Kidney (tissue), 14 donors: ENCODE data around the gene MYL4. TPM values are rescaled to one million over a fixed set of nuclear protein-coding genes. Genes with fewer than 3 reads are reported as not detected.

ENCODE experiments used
- DNase-seq, 5 donors: peaks; one replicate each; pipeline ENCODE4 v3.0.0-alpha.2; 2013 to 2020
- FAIRE-seq: peaks from 2 replicates; lab custom pipeline; 2012; peaks lifted over from hg19 to GRCh38; lab: Jason Lieb, UNC
- H3K27ac ChIP-seq, 2 donors: one replicate each; pipeline ENCODE4 v1.7.0; 2013; ENCODE audit warnings: low read depth in 2 of 2, low read length in 2 of 2, inconsistent platforms in 1 of 2
- H3K27me3 ChIP-seq: one replicate; pipeline ENCODE4 v1.7.1; 2013; ENCODE audit warnings: low read length, inconsistent platforms; ENCODE audit not compliant: control insufficient read depth, insufficient read depth
- H3K36me3 ChIP-seq, 3 donors: one replicate each; pipeline versions ENCODE4 v1.7.0 to v1.7.1; 2013; ENCODE audit warnings: low read length in 3 of 3, control low read depth in 1 of 3, inconsistent platforms in 1 of 3; ENCODE audit not compliant: insufficient read depth in 3 of 3, control insufficient read depth in 2 of 3
- H3K4me1 ChIP-seq, 3 donors: one replicate each; pipeline versions ENCODE4 v1.7.0 to v1.7.1; 2013; ENCODE audit warnings: low read length in 3 of 3, inconsistent platforms in 1 of 3, low read depth in 1 of 3; ENCODE audit not compliant: control insufficient read depth in 2 of 3, insufficient read depth in 2 of 3
- H3K4me3 ChIP-seq, 3 donors: one replicate each; pipeline versions ENCODE4 v1.7.0 to v1.8.1; 2013; ENCODE audit warnings: low read length in 3 of 3, control low read depth in 1 of 3, inconsistent platforms in 1 of 3
- H3K9ac ChIP-seq, 3 donors: one replicate each; pipeline versions ENCODE4 v1.7.0 to v1.7.1; 2013; ENCODE audit warnings: low read length in 3 of 3, control low read depth in 1 of 3, inconsistent platforms in 1 of 3
- H3K9me3 ChIP-seq, 3 donors: one replicate each; pipeline versions ENCODE4 v1.7.0 to v1.7.1; 2013; ENCODE audit warnings: low read length in 3 of 3, control low read depth in 1 of 3, inconsistent platforms in 1 of 3; ENCODE audit not compliant: control insufficient read depth in 2 of 3, insufficient read depth in 1 of 3
- CTCF ChIP-seq: IDR thresholded peaks from 3 replicates; pipeline ENCODE4 v1.5.1; 2012; ENCODE audit warnings: mild to moderate bottlenecking, moderate library complexity, borderline replicate concordance; ENCODE audit not compliant: insufficient read depth; ENCODE audit errors: extremely low read depth
- intact Hi-C: fragments of 100-400 bp; cut with DNase I; formaldehyde crosslinking; loops from one replicate; pipeline ENCODE4 v1.11.1; 2022
- polyA plus RNA-seq: library from polyadenylated mRNA; stranded (reverse); fragments of 350-450 nt; fragmentation: Illumina TruSeq; extraction: RNeasy Lipid Tissue Mini Kit (QIAGEN cat#74804); gene quantifications from one replicate; pipeline ENCODE4 v1.2.3, GENCODE V29; 2014; ENCODE audit warnings: low read depth, low replicate concordance; ENCODE audit not compliant: insufficient read depth
- total RNA-seq: library from RNA; stranded (reverse); fragmentation: NEBNext Ultra II Directional; extraction: Animal tissue kit (Norgen Biotek cat#: 25700); gene quantifications from one replicate; pipeline ENCODE4 v1.2.1, GENCODE V29; 2021
- donor health status: control.
- donor health status: control.
- donor health status: control.
- donor health status: control.
- donor health status: control.
- donor health status: DM: yes; HTN: yes; CAD: no.
- donor health status: Normal renal cell carcinoma (clear cell type).

Gene MYL4
- total and polyA plus RNA-seq, 2 donors from 2014 or later = 1.0 TPM; not detected in 1

GRCh38 chr17:47257651-47258339 is 48.6 kb downstream of the MYL4 start:
- Histone ChIP-seq H3K36me3 (no peaks in the 10 kb centered on the region), H3K4me3 (no peak overlapping the region), H3K9me3 (no peaks in the 10 kb centered on the region), H3K9ac (no peak overlapping the region), H3K27me3 (peaks cover 2% of the 10 kb centered on the region), H3K27ac (no peak overlapping the region), H3K4me1 (peaks cover 0 to 9% (median 0%) of the 10 kb centered on the region in 3 donors)
- intact Hi-C loops = no loop called here
- DNase-seq = peak in 2 of 5 donors; percentile 52 to 68
- FAIRE-seq = no peak
- no peak for TF ChIP-seq CTCF

GRCh38 chr17:47262586-47262985 is 53.4 kb downstream of the MYL4 start:
- peaks cover 0 to 7% (median 0%) of the 10 kb centered on the region in 3 donors for H3K4me1 ChIP-seq
- H3K27ac ChIP-seq = no peak overlapping the region
- TF ChIP-seq CTCF = no peak
- H3K27me3 ChIP-seq = no peaks in the 10 kb centered on the region
- H3K36me3 ChIP-seq = no peaks in the 10 kb centered on the region
- intact Hi-C loops = no loop called here
- H3K4me3 ChIP-seq = no peak overlapping the region
- H3K9ac ChIP-seq = no peak overlapping the region
- H3K9me3 ChIP-seq = no peaks in the 10 kb centered on the region
- no peak for FAIRE-seq
- DNase-seq = no peak

DNA sequence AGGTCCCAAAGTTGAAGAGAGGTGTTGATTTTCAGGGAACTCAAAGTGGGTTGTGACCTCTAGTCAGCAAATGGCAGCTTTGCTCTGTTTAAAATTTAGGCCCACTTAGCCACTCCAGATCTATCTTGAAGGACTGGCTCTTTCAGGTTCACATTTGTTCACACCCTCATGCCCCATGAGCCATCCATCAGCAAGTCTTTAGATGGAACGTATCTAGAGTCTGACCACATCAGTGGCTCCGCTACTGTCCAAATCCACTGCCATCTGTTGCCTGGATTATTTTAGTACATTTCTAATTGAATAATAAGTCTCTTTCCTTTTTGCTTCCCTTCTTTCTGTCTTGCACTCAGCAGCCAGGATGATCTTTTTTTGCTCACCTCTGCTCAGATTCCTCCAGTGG is 55.0 kb downstream of the MYL4 start:
- intact Hi-C loops = no loop called here
- DNase-seq (no peak), FAIRE-seq (no peak)
- Histone ChIP-seq H3K4me3 (no peak overlapping the region), H3K9ac (no peak overlapping the region), H3K4me1 (peaks cover 0 to 10% (median 0%) of the 10 kb centered on the region in 3 donors), H3K27ac (no peak overlapping the region), H3K36me3 (no peaks in the 10 kb centered on the region), H3K27me3 (no peaks in the 10 kb centered on the region), H3K9me3 (no peaks in the 10 kb centered on the region)
- TF ChIP-seq CTCF = no peak
